NOMO-1 treated with DMSO at 0.1 percent for 48 hours (cell line): ENCODE measurements around the gene PRDM11.

Source experiments
- DNase-seq: peaks from one replicate; lab custom pipeline; 2025; ENCODE audit not compliant: unreplicated experiment; lab: John Stamatoyannopoulos, UW

PRDM11 gene

DNA sequence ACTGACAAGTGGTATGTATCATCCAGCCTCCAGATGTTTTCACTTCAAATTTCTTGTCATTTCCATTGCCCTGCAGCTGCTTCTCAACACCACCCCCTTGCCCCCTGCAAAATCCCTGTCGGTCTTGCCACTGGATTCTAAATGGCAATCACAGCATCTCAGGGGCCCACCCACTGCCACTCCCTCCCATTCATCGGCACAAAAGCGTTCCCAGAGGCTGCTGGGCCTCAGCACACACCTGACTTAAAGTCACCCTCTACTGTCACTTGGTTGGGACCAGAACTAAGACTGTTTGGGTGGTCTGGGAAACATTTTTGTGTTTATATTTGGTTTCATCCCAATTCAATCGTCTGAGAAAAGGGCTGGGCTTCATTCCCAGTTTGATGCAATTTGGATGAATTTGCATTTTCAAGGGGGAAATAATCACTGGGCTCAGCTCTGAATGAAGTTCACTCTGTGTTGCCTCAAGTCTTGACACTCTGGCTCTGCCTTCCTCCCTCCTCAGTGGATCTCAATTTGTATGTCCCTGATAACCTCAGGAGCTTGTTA is 112.6 kb downstream of the PRDM11 start:
- no peak for DNase-seq

DNA sequence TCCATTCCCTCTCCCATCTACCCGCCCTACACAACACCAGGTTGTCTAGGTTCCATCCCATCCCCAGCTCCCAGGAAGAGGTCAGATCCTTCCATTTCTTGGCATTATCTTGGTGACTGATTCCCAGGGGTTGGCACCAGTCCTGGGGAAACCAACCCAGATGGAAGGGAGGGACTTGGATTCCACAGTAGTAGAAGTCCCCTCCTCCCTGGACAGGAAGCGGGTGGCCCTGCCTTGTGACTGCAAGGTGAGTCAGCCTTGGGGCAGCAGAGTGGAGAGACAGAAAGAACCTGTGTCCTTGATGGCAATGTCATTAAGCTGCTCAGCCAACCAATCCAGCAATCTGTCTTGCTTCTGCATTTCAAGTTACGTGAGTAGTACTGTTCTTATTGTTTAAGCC is 113.2 kb downstream of the PRDM11 start:
- no peak for DNase-seq

DNA sequence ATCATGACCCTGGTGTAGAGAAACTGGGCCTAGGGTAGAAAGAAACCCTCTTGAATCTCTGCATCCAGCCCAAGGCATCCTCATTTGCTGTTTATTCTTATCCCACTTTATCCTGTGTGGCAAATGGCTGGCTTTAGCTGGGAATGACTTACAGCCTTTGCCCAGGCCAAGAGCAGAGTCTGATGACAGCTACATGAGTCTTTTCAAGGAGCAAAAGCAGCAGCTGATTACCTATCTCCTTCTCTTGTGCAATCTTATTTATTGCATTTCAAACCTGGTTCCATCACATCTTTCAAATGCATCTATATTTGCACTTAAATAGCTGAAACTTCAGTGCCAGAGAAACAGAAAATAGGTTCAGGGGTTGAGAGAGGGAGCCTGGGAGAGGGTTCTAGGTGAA is 113.6 kb downstream of the PRDM11 start:
- no peak for DNase-seq

DNA sequence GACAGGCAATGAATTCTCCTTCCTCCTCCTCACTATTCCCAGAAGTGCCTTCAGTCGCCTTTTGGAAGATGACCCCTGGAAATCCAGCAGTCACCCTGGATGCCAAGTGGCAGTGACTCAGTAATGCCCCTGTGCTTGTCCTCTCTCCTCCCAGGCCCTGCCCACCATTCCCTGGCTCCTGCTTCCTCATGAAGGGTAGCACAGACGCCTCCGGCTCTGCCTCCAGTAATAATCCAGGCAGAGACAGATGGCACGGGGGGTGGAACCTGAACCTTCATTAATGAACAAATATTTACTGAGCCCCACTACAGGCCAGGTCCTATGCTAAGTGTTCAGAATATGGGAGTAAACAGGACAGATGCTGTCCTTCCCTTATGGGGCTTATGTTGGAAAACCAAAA is 116.5 kb downstream of the PRDM11 start:
- no peak for DNase-seq

DNA sequence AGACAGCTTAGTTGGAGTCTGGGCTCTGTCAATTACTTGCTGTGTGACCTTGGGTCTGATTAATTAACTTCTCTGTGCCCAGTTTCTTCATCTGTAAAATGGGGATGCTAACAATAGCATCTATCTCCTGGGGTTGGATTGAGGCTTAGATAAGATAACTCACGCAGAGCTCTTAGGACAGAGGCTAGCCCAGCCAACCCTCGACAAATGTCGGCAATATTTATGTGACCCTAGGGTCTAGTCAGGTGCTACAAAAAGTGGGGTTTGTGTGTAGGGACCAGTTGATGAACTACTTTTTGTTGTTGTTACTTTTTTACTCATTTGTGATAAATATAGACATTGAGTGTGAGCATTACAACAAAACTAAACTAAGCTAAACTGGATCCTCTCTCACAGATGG is 117.3 kb downstream of the PRDM11 start:
- DNase-seq, result no peak

DNA sequence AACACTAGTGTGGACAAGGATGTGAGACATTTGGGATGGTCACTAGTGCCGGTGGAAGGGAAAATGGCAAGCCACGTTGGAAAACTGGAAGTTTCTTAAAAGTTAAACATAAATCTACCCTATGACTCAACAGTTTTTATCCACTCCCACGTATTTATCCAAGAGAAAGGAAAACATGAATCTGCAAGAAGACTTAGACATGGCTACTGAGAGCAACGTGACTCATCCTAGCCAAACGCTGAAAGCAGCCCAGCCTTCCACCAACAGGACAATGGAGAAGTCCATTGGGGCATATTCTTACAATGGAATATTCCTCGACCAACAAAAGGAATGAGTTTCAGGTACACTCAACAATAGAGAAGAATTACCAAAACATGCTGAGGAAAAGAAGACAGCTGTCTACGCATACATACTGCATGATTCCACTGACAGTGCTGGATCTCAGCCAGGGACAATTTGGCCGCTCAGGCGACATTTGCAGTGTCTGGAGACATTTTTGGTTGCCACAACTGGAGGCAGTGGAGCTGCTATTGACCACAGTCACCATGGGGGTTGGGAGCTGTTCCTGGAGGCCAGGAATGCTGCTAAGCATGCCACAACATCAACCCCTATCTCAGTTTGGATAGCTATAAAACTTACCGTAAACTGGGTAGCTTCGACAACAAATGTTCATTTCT is 118.5 kb downstream of the PRDM11 start:
- DNase-seq, result no peak

DNA sequence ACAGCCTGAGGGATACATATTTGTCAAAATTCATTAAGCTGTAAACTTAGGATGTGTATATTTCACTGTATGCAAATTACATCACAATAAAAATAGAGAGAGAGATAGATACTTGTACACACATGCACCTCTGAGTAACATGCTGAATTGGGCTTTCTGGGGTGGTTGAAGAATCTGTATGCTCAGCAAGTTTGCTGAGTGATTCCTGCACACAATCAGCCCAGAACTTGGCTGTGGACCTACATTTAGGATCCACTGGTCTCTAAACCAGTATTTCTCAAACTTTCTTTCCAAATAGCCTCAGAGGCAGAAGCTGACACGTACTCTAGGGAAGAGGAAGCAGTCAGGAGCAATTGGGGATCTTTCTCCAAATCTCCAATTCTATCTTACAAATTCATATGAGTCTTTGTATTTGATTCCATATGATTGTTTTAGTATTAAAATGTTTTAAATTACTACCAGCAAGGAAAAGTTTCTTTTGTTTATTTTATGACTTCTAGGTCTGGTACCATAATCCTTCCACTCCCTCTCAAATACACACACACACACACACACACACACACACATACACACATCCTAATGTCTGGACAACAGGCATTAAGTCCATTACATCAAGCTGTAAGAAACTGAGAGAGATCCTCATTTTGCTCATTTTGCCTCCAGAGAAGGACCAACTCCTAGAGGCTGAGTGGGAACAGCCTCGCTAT is 119.7 kb downstream of the PRDM11 start:
- DNase-seq, result no peak

DNA sequence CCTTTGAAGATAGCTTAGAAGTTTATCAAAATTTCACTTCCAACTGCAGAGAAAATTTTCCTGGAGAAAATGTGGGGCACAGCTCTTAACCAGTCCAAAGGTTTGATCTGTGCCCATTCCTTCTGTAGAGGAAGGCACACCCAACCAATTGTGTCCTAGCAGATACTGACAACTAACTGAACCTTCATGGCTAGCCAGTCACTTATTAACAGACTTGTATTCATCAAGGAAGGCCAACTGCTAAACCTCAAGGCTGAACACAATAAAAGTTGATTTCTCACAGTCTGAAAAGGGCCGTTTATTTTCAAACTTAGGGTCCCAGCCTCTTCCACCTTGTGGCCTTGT is 120.2 kb downstream of the PRDM11 start:
- DNase-seq, result no peak

DNA sequence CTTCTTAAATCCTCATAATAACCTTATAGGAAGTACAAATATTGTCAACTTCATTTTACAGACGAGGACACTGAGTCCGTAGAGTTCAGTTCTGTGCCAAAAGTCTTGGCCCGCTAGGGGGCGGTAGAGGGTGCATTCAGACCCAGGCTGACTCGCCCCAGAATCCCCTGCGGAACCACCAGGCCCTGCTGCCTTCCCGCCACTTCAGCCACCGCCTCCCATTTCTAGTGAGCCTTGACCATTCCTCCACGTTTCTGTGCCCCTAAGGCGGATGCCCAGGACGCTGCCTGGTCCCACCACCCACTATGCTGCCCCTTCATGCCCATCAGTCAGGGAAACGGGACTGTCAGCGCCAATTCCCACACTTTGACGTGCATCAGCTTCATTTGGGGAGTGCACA is 120.6 kb downstream of the PRDM11 start:
- no peak for DNase-seq

DNA sequence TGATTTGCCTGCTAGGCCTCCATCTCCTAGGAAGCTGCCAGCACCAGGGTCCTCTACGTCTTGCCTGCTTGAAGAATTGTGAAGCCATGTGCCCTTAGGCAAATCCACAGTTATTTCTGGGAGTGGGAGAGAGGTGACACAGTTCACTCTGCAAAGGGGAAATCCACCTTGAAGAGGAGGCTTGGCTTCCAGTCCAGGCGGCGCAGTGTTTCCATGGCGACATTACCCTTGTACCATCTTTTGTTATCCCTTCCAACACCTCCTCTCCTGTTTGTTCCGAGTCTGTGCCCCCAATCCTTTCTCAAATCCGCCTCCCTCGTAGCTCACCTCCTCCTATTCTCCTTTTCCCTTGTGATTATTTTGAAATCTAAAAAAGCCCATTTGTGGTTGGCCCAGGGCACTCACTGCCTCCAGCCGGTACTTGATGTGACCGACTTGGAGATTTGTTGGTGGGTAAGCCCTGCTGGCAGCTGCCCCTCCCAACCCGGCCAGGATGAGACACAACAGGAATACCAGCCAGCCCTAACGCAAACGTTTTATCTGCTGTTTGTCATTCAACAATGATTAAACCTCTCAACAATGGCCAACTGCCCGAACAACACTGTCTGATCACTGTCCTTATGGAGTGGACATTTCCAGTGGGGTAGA is 121.3 kb downstream of the PRDM11 start:
- no peak for DNase-seq

DNA sequence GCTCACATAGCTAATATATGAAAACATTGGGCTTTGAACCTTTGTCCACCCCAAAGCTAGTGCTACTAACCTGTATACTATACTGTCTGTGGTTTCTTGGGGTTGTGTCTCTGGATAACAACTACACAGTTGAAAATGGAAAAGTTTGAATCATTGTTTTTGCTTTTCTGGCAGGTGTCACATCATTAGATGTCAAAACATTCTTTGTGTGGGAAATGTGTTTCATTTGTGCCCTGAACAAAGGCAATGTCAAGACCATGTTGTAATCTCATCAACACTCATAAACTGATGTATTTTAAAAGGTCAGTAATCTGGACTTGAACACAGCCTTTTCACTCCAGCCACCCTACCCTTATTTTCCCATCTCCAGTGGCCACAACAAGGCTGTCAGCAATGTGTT is 123.2 kb downstream of the PRDM11 start:
- no peak for DNase-seq

DNA sequence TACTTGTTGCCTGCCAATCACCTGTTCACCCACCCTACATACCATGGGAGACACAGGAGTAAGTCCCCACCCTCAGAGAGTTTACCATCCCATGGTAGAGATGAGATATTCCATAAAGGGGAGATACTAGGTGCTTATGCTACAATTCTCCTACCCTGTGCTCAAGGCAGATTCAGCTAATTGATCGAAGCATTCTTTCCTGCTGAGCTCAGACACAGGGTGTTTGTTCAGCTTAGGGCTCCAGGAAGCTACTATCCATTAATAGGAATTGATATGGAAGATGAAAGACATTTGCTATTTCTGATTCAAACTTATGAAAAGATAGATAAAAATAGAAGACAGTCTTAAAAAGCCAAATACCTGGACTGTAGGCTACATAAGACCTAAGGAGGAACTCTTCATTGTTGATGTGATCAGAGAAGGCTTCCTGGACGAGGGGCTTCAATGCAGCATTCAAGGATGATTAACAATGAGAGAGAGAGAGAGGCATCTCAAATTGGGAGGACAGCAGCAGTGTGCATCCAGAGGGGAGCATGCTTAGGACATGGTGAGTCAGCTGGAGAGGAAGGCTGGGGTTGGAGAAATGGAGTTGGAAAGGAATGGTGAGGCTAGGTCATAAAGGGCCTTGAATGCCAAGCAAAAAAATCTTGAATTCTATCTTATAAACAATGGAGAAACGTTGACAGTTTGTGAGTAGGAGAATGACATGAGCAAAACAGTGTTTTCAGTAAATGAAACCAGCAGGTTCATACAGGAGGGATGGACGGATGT is 124.7 kb downstream of the PRDM11 start:
- DNase-seq, result no peak

DNA sequence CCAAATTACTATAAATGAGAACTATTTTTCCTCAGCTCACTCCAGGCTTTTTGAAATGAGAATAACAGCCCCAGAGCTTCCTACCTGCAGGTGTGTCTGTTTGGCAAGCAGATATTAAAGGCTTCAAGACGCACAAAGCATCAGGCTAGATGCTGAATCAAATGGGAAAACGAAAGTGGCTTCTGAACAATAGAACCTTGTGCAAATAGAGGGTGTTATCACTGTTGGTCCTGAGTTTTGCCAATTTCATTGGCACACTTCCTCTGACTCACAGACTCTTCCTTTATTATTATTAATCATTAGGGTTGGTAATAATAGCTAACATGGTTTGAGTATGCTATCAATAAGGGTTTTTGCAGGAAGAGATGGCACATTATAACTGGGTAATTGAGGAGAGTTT is 126.3 kb downstream of the PRDM11 start:
- DNase-seq, result no peak

DNA sequence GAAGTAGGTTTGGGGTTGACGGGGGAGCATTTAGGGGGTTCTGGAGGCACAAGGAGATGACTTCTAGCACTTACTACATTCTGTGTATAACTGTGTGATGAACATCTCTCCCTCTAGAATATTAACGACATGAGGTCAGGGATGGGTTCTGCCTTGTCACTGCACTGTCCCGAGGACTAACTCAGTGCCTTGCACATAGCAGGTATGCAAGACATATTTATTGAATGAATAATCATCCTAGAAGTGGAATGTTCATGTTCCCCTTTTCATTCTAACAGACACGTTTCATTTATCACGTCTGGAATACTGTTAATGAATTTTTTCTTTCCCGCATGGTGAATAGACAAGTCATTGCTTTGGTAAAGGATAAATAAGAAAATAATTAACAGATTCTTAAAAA is 127.1 kb downstream of the PRDM11 start:
- no peak for DNase-seq

DNA sequence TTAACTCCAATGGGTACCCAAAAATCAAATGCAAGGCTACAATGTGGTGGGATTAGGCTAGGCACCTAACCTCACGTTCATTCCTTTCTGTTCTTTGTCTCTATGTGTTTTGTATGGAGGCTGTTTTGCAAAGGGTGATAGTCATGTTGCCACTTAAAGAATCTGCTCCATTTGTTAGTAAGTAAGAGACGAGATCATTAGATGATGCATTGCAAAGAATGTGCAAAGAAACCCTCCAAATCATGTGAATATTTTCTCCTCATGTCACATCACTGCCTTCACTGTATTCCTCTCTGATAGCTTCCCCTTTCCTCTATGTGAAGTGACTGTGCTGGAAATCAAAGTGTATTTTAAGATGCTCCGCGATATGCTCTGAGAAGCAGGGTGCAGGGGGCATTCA is 127.8 kb downstream of the PRDM11 start:
- DNase-seq, result no peak

DNA sequence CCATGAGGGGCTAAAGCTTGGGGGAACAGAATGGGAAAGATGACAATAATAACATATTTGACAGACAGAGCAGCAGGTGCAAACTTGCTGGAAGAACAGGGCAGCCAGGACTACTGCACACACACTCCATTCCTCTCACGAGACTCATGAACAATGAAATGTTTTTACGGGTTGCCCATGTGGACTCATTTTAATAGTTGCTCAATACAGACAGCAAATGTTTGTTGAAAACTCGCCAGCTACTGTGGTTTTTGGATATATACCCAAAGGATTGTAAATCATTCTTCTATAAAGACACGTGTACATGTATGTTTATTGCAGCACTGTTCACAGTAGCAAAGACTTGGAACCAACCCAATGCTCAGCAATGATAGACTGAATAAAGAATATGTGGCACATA is 129.4 kb downstream of the PRDM11 start:
- DNase-seq, result no peak

DNA sequence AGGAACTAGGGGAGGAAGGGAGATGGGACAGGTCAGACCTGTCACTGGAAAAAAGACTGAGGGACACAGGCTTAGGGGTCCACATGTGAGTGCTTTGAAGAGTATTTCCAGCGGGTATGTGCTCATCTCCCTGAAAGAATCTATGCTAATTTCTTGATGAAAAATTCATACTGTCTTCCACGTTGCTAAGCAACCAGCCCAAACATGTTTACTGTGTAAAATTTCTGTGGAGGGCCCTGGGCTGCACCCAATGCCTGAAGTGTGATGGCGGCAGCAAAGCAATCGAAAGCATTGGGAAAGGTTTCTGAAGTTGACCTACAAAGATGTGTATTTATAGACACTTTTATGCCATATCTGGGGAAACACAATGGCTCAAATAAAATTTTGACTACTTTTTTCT is 132.3 kb downstream of the PRDM11 start:
- no peak for DNase-seq

DNA sequence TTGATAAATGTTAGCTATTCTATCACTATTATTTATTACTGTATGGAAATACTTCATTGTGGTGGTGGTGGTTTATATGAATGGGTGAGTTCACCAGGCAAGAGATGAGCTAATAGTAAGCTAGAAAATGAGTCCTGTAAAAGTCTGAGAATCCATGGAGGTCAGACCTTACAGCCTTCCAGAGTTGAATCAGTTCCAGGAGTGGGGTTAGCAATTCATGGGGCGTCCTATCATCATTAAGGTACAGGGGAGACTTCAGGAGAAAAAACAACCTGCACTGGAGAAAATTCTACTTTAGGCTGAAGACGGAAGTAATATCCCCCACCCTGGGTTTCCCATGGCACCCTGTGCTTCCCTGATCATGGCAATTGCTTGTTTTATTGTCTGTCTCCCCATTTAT is 133.2 kb downstream of the PRDM11 start:
- no peak for DNase-seq

DNA sequence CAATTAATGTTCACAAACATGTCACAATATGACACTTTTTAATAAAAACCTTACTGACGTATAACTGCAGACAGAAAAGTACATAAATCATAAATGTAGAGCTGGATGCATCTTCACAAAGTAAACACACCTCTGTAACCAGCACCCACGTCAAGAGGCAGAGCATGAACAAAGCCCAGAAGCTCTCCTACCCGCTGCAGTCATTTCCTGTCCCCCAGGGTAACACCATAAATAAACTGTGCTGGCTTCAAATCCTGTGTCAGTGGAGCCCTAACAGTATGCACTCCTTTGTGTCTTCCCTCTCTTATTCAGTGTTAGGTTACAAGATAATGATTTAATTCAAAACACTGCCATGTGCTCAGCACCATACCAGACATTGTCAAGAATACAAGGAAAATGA is 134.0 kb downstream of the PRDM11 start:
- DNase-seq, result no peak

DNA sequence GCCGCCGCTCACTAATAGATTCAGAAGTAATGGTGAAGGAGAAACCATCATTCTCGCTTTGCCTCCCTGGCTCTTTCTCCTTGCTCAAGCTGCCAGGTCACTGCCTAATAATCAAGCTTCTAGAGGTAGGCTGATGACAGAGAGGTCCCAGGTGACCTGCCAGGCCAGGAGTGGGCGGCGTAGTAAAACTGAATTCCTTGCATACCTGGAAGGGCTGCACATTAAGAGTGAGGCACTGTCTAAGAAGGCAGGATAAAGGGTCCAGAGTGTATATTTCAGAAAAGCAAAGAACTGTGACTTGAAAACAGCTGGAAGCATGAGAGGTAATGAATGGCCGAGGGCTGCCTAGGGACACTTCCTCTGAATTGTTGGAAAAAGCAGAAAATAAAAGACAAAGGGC is 135.6 kb downstream of the PRDM11 start:
- DNase-seq, result no peak
